H1 (cell line): ENCODE measurements around the gene CCDC183. TPM values are rescaled to one million over a fixed set of nuclear protein-coding genes. Genes with fewer than 3 reads are reported as not detected.

Experiments used
- BCL11A ChIP-seq, 2 experiments: IDR thresholded peaks; one replicate each; pipeline ENCODE4 v1.6.1; 2011; ENCODE audit warnings: low read depth in 2 of 2, low read length in 2 of 2, mild to moderate bottlenecking in 2 of 2
- GTF2F1 ChIP-seq: IDR thresholded peaks from 2 replicates; pipeline ENCODE4 v1.6.1; 2012; ENCODE audit warnings: low read depth, low read length, improper control_type of control experiment, borderline replicate concordance
- HDAC6 ChIP-seq: IDR thresholded peaks from one replicate; pipeline ENCODE4 v1.7.1; 2012; ENCODE audit warnings: low read depth, mild to moderate bottlenecking, inconsistent platforms, low read length, moderate library complexity
- MAFK ChIP-seq: IDR thresholded peaks from 2 replicates; pipeline ENCODE4 v1.6.1; 2012; ENCODE audit warnings: low read depth, mild to moderate bottlenecking, improper control_type of control experiment, low read length
- polyA plus RNA-seq, 7 experiments: library from polyadenylated mRNA; depleted of rRNA in 3 of 7; stranded (reverse) in 5 of 7; unstranded in 2 of 7; fragments of >200 nt in 5 of 7; fragments of 200-250 nt in 2 of 7; gene quantifications; 1 replicate in 5 of 7; 2 replicates in 1 of 7; 4 replicates in 1 of 7; pipeline versions ENCODE4 v1.2.1 to v1.2.3, GENCODE V29; 2011 to 2013; ENCODE audit warnings: missing spikeins in 2 of 7, mixed read lengths in 2 of 7
- total RNA-seq: library from RNA; stranded (reverse); fragmentation: NEBNext Ultra II Directional; extraction: Animal tissue kit (Norgen Biotek cat#: 25700); gene quantifications from 2 replicates; pipeline ENCODE4 v1.2.1, GENCODE V29; 2021

CCDC183 gene
- total and polyA plus RNA-seq, 2 of the 8 experiments (the other 6 are each of a cell fraction or from before 2014, with no cell fraction given), result 0.51 to 1.6 TPM

GRCh38 chr9:136774416-136775045, 21.6 kb upstream of the CCDC183 start (continued):
- TF ChIP-seq GTF2F1 (no peak), BCL11A (IDR thresholded peaks at IDR 0.05; ENCODE audit: low read depth in 2 of 2, low read length in 2 of 2) (no peak), MAFK (no peak), HDAC6 (no peak)
